Fibroblast of peridontal ligament (primary cell): Measurements from ENCODE around the gene KCTD16.

ENCODE experiments used
- DNase-seq: peaks from one replicate; pipeline ENCODE4 v3.0.0-alpha.2; 2010; ENCODE audit errors: extremely low read depth

KCTD16 gene

DNA sequence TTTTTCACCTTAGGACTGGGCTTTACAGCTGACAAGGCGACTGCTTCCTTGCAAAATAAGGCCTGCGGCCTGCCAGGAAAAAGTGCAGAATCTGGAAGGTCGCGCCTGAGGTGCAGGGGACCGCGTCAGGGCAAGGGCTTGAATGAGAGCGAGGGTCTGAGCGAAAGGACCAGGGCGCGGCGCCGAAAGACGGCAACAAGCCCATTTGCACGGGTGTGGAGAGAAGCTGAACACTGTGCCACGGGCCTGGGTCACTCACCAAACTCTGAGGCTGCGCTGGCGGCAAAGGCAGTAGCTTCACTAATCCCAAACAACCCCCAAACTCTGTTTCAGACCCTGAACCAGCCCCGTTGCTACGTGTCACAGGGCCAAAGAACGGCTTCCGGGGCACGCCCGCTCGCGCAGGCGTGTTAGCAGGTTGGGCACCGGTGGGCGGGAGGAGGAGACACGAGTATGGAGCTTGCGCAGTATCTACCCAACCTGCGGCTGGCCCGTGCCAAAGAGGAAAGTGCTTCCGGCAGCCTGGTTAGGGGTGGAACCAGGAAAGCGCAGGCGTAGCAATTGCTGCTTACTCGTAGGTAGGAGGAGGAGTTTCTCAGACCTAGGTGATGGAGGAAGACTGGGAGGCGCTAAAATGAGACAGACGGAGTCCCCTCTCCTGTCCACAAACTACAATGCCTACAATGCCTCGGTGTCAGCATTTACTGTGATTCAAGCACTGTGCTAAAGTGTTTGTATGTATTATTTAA lies at the start of gene KCTD16, which contains the start of gene YIPF5:
KCTD16 (plus strand) TSS at position 598 of the 749 bp plus-strand sequence.
YIPF5 (minus strand) TSS at position 384 of the 749 bp plus-strand sequence. CDS start 704 bp downstream, outside the sequence.
- peak; percentile 92 for DNase-seq

DNA sequence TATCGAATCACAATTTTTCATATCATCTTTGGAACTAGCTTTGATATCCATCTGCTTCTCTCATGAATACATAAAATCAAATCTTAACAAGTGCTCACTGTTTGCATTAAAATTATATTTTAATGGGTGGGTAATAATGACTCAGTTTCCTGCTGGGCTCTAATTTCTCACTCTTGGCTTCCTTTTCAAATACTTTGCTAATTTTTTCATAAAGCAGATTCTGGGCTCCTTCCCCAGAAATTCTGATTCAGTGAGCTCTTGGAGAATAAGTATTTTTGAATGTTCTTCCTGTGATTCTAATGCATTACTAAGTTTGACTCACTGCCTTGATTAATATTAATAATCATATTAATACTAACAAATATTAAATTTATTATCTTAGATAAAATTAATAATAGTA lies 49.1 kb upstream of the KCTD16 start:
- no peak for DNase-seq

DNA sequence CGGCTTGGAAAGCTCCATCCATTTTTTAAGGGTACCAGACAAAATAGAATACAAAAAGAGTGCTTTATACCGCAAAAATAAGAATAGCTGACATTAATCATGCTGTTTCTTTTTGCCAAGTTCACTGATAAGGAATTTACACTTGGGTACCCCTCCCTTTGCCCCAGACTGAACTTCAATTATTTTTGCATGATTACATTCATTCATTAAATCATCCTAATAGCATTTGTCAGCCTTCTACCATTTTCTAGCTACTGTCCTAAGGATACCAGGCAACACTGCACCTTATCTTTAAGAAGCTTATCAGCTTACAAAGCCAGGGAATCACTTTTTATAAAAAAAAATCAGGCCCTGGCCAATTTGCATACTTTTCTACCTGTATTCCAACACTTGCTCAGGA lies 48.6 kb upstream of the KCTD16 start:
- DNase-seq, result no peak

DNA sequence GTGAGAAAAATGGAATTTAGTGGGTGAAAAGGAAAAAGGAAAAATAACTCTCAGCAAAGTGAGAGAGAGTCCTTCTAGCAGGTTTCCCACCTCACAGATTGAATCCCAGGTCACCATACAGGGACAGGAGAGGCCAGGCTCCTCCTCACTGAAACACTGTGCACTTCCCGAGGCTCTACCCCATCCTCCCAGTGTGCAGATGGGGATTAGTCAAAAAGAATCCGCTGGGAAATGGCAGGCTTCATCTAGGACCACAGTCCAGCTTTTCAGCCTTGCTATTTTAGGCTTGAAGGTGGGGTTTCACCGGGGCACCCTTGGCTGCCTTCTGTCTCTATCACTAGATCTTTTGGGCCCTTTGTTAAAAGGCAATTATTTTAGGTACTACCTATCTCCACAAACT lies 48.0 kb upstream of the KCTD16 start:
- DNase-seq, result no peak

DNA sequence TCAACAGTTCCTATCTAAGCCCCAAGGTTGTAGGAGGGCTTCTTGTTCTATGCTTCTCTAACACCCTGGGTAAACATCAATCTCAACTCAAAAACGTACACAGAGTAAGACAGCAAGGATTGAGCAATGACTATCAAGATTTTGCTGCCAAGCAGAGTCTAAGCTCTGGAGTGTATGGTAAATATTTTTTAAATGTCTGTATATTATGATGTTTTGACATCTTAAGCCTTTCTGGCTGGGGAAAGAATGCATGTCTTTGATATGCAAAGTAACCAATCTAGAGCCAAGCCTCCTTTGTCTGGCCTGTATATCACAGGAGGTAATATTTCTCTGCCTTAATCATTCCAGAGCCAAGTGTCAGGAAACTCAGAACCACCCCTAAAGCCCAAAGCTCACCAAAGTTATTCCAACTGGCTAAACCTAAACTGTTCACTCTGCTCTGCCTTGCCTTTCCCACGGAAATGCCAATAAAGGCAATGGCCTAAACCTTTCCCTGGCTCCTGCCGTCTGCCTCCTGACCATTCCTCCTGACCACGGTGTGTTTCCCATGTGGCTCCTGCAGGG lies 45.4 kb upstream of the KCTD16 start:
- DNase-seq, result no peak

DNA sequence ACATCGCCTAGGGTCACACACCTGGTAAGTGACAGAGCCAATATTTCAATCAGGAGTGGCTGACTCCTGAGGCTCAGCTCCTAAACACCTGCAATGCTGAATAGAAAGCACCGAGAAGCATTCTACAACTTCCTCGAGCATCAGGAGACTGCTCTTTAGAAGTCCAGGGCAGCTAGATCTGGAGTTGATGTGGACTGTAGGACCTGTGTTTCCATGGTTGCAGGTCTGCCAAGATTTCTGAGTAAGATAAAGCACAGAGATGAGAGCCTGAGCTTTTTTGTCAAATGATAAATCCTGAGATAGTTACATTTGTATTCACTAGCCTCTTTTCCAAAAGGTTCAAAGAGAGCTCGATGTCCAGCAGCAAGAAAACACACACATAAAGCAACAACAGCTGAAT lies 44.0 kb upstream of the KCTD16 start:
- DNase-seq, result no peak

DNA sequence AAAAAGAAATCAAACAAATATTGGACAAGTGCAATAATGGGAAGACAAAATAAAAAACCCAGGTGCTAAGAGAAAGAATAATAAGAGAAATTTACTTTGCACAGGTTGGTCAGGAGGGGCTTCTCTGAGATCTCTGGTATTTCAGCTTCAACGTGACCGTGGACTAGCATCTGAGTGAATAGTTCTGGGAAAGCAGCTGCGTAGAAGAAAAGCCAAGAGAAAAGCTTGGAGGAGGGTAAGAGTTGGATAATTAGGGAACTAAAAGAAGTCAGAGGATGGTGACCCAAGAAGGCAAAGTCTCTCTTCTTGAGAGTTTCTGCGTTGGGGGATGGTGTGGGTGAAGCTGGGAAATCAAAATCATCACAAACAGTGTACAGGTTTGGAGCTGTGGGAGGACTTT lies 41.8 kb upstream of the KCTD16 start:
- no peak for DNase-seq

GRCh38 chr5:144130306-144130705 lies 40.4 kb upstream of the KCTD16 start:
- no peak for DNase-seq

- no peak for DNase-seq
Observed at GRCh38 chr5:144131261-144131660, 39.4 kb upstream of the KCTD16 start.

GRCh38 chr5:144133050-144133633 lies 37.5 kb upstream of the KCTD16 start:
- DNase-seq, result no peak

- no peak for DNase-seq
Observed at GRCh38 chr5:144134194-144134826, 36.4 kb upstream of the KCTD16 start.

GRCh38 chr5:144135113-144135762 lies 35.4 kb upstream of the KCTD16 start:
- no peak for DNase-seq

GRCh38 chr5:144139586-144139985 lies 31.1 kb upstream of the KCTD16 start:
- peak; percentile 61 for DNase-seq

DNA sequence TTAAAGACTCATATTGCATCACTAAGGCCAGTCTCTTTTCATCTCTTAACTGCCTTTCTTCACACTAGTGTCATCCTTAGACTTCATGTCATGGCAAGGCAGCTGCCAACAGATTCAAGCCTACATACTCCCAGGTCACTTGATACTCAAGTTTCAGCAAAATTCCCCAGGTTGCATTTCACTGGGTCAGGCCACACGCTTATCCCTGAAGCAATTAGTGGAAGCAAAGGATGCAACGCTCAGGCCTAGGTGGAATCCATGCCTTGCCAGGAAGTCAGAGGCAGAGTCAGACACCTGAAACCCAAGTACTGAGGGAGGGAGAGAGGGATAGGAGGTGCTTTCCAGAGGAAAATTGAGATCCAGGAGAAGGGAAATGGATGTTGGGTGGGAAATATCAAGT lies 29.1 kb upstream of the KCTD16 start:
- no peak for DNase-seq

DNA sequence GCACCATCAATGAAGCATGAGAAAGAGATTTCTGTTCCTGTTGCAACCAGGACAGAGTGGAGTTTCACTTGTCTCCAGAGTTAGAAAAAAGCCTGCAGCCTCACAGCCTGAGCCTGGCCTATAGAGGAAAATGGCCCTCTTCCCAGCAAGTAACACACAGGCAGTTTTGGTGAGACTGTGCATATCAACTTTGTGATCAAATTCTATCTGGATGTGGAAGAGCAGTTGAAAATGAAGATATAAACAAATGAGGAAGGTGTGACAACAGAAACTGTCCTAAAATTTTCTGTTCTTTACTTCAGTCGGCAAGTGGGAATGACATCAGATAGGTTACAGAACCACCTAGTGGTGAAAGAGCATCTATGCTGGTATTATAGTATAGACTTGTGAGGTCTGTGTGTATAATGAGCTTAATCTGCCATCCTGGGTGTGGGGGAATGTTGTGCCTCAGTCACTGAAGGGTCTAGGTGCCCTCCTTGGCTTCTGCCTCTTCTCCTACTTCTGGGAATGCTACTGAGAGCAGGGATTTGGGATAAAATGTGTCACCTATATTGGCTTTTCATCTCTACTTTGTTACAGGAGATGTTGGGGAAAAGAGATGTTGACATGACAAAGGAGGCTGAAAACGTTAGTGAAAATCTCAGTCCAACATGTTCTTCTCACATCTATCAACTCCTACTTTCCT lies 28.4 kb upstream of the KCTD16 start:
- peak; percentile 78 for DNase-seq

DNA sequence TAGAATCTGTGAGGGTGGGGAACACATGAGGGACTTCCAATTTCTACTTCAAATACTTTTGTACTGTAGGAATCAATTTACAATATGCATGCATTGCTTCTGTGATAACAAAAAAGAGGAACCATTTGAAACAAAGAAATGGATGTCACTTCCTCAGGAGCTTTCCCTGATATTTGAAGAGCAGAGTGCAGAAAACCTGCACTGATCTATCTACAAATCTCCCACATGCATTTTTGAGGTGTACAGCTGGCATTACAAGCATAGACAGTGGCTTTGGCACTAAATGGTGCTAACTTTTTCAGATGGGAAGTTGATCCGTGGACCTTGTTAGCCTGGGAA lies 27.9 kb upstream of the KCTD16 start:
- no peak for DNase-seq

GRCh38 chr5:144143625-144144024 lies 27.0 kb upstream of the KCTD16 start:
- DNase-seq, result no peak

- DNase-seq, result no peak
Observed at GRCh38 chr5:144144956-144145751, 25.5 kb upstream of the KCTD16 start.

GRCh38 chr5:144151026-144151425 lies 19.6 kb upstream of the KCTD16 start:
- DNase-seq, result no peak

- DNase-seq, result no peak
Observed at GRCh38 chr5:144156767-144157171, 13.9 kb upstream of the KCTD16 start.

DNA sequence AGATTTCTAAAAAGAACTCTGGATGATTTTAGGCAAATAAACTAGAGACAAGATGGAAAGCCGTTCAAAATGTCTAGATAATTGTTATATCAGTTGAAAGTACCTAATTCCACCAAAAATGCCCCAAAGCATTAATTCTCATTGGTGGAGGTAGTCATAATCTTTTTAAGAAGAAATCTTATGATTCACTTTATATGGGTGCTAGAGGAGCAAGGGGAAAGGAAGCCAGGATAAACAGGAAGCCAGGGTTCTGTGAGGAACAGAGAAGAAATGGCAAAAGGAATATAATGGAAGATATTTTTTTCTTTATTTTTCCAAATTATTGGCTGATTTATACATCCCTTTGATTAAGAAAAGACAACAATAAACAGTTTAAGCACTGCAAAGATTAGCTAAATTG lies 8.0 kb upstream of the KCTD16 start:
- no peak for DNase-seq
